Measurements from ENCODE around the gene ITM2C. TPM values are rescaled to one million over a fixed set of nuclear protein-coding genes. Genes with fewer than 3 reads are reported as not detected.

ITM2C gene
- total and polyA plus RNA-seq, 9 of the 15 experiments (the other 6 are each of a cell fraction or from before 2014, with no cell fraction given), result 0.49 to 58.8 (median 21.5) TPM

- TF ChIP-seq HBP1 (CRISPR knock-in tag; IDR thresholded peaks at IDR 0.05) (no peak), ZKSCAN1 (IDR thresholded peaks at IDR 0.05; ENCODE audit: low read depth, low read length) (no peak), EGR1 (conservative IDR thresholded peaks at IDR 0.05) (no peak), DNMT1 (IDR thresholded peaks at IDR 0.05) (no peak), DLX4 (CRISPR knock-in tag; IDR thresholded peaks at IDR 0.05) (no peak), GTF2F1 (IDR thresholded peaks at IDR 0.05; ENCODE audit: low read depth, low read length) (no peak), DACH1 (IDR thresholded peaks at IDR 0.05; ENCODE audit: partially characterized antibody) (no peak), ZNF740 (CRISPR knock-in tag; IDR thresholded peaks at IDR 0.05) (no peak), ZNF740 (tag; IDR thresholded peaks at IDR 0.05) (no peak), NR2C2 (CRISPR knock-in tag; IDR thresholded peaks at IDR 0.05) (no peak), NR2C2 (tag; IDR thresholded peaks at IDR 0.05) (no peak), CCNT2 (IDR thresholded peaks at IDR 0.05; ENCODE audit: borderline replicate concordance, extremely low read depth, insufficient read length, low read depth, low read length) (no peak), PPARD (CRISPR knock-in tag; IDR thresholded peaks at IDR 0.05) (no peak), ZHX1 (conservative IDR thresholded peaks at IDR 0.05; ENCODE audit: low read length) (no peak), SNRNP70 (optimal IDR thresholded peaks at IDR 0.05; ENCODE audit: low read depth, low read length) (no peak), TGIF2 (CRISPR knock-in tag; IDR thresholded peaks at IDR 0.05) (no peak), ZC3H4 (CRISPR knock-in tag; IDR thresholded peaks at IDR 0.05; ENCODE audit: borderline replicate concordance) (no peak), THRB (CRISPR knock-in tag; conservative IDR thresholded peaks at IDR 0.05) (no peak), ZNF561 (CRISPR knock-in tag; conservative IDR thresholded peaks at IDR 0.05) (no peak), DPF2 (IDR thresholded peaks at IDR 0.05) (peak; percentile 56), PHB2 (IDR thresholded peaks at IDR 0.05; ENCODE audit: low read depth) (no peak), NCOA4 (IDR thresholded peaks at IDR 0.05; ENCODE audit: partially characterized antibody) (no peak)
Measured at GRCh38 chr2:230905448-230906421, 41.0 kb downstream of the ITM2C start (continued).
